ENCODE data around the gene AUTS2. TPM values are rescaled to one million over a fixed set of nuclear protein-coding genes. Genes with fewer than 3 reads are reported as not detected.

The AUTS2 gene
- total RNA-seq, 1 experiment from 2014 or later: 256 TPM

- no peak overlapping the region for H3K23ac ChIP-seq (ENCODE audit: insufficient read length, low read depth, low read length)
- H3K27ac Mint-ChIP-seq: no peak overlapping the region
- no peak overlapping the region for H3K14ac ChIP-seq (ENCODE audit: insufficient read depth, low read length)
- H2BK12ac ChIP-seq (ENCODE audit: insufficient read length, low read depth, low read length): no peak overlapping the region
- H2AFZ ChIP-seq (ENCODE audit: low read length): no peak overlapping the region
- no peak overlapping the region for H3K9ac ChIP-seq (ENCODE audit: extremely low read depth, insufficient read length, low read length)
- H3K4me3 Mint-ChIP-seq: no peak overlapping the region
- no peak overlapping the region for H4K91ac ChIP-seq (ENCODE audit: insufficient read length, low read depth, low read length)
- no peak for DNase-seq
- no peaks in the 10 kb centered on the region for H3K27me3 ChIP-seq (ENCODE audit: insufficient read depth, low read length)
- H3T11ph ChIP-seq (ENCODE audit: low read length): no peak overlapping the region
- TF ChIP-seq CTCF (conservative IDR thresholded peaks at IDR 0.05): no peak
- no peaks in the 10 kb centered on the region for H4K20me1 ChIP-seq (ENCODE audit: control insufficient read depth, insufficient read depth, insufficient read length)
- H3K36me3 Mint-ChIP-seq (ENCODE audit: insufficient read depth in 1 of 3, low read depth in 3 of 3): no peaks in the 10 kb centered on the region
- H4K8ac ChIP-seq (replicated peaks; ENCODE audit: insufficient read length, low read depth, low read length): no peak overlapping the region
- H3K4me1 Mint-ChIP-seq: peaks cover 2 to 5% of the 10 kb centered on the region in 2 experiments; a peak in 2 of 4 replicates
- H3K27ac ChIP-seq (ENCODE audit: insufficient read length, low read depth, low read length): no peak overlapping the region
- H3K56ac ChIP-seq (ENCODE audit: insufficient read length, low read depth, low read length): no peak overlapping the region
- no peaks in the 10 kb centered on the region for H3K9me3 Mint-ChIP-seq
- H3K4me1 ChIP-seq (ENCODE audit: insufficient read depth, low read length): peaks cover 4% of the 10 kb centered on the region; the same call in 1 of the 2 replicates
- no peak overlapping the region for H3K4me2 ChIP-seq (ENCODE audit: insufficient read depth, insufficient read length, low read length)
- H3K79me1 ChIP-seq (ENCODE audit: insufficient read depth, low read depth, low read length, poor library complexity, severe bottlenecking): no peaks in the 10 kb centered on the region
- no peak overlapping the region for H2BK5ac ChIP-seq (ENCODE audit: insufficient read length, low read length)
- H3K23me2 ChIP-seq (ENCODE audit: insufficient read length, low read depth, low read length, poor library complexity, severe bottlenecking): no peaks in the 10 kb centered on the region
- H3K79me2 ChIP-seq (ENCODE audit: insufficient read depth, low read length): no peaks in the 10 kb centered on the region
- no CpG with 5 or more reads among the region's 3 CpGs for WGBS (ENCODE audit: extremely low coverage, insufficient read length, low lambda C conversion rate)
- H3K27me3 Mint-ChIP-seq (ENCODE audit: low read depth): peaks cover 6% of the 10 kb centered on the region; the same call in 1 of the 2 replicates
- H2BK20ac ChIP-seq (ENCODE audit: low read depth, low read length, poor library complexity, severe bottlenecking): no peak overlapping the region
- H3K18ac ChIP-seq (ENCODE audit: insufficient read length, low read depth, low read length): no peak overlapping the region
- H4K5ac ChIP-seq (ENCODE audit: insufficient read length, low read depth, low read length): no peak overlapping the region
- no peaks in the 10 kb centered on the region for H3K9me3 ChIP-seq (ENCODE audit: control insufficient read depth, low read depth, low read length)
- H2BK120ac ChIP-seq (ENCODE audit: low read depth, low read length, poor library complexity, severe bottlenecking): no peak overlapping the region
- H2BK15ac ChIP-seq (ENCODE audit: low read depth, low read length): no peak overlapping the region
- no peak overlapping the region for H2AK5ac ChIP-seq (ENCODE audit: insufficient read length, low read length)
- no peak overlapping the region for H3K4ac ChIP-seq (ENCODE audit: low read depth, low read length)
Observed at GRCh38 chr7:70408891-70409290, 810.6 kb downstream of the AUTS2 start.

Measured in H9 (cell line).